C4-2B (cell line): ENCODE results near the gene ANK3.

Source experiments
- H3K27ac ChIP-seq: fragments of 450-650 bp; 2 replicates; pipeline ENCODE4 v1.5.1; 2017
- ZFX ChIP-seq: fragments of 450-650 bp; IDR thresholded peaks from 2 replicates; pipeline ENCODE4 v1.6.1; 2017
- TF ChIP-seq, protein P1 (sequence below): fragments of 450-650 bp; conservative IDR thresholded peaks from 2 replicates; pipeline ENCODE4 v1.5.1; 2017; ENCODE audit warnings: mild to moderate bottlenecking

ANK3 gene

DNA sequence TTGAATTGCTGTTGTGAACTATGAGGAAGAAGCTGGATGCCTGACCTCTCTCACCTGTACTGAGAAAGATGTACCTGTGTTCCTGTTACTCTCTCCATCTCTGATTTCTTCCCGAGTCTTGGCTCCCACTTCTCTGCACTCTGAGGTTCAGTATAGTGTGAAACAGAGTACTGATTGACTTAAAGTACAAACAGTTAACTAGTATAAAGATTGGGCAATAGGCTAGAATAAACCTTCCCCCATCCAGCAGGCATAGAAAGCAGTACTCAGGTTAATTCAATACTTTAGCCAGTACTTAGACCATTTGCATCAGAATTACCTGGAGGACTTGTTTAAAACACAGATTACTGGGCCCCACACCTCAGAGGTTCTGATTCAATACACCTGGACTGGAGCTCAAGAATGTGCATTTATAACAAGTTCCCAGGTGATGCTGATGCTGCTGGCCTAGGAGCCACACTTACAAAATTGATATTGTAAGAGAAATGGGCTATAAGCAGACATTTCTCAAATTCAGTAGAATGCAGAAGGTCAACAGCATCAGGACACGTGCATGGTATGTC, 51.6 kb downstream of the ANK3 start:
- H3K27ac ChIP-seq, result no peak overlapping the region

DNA sequence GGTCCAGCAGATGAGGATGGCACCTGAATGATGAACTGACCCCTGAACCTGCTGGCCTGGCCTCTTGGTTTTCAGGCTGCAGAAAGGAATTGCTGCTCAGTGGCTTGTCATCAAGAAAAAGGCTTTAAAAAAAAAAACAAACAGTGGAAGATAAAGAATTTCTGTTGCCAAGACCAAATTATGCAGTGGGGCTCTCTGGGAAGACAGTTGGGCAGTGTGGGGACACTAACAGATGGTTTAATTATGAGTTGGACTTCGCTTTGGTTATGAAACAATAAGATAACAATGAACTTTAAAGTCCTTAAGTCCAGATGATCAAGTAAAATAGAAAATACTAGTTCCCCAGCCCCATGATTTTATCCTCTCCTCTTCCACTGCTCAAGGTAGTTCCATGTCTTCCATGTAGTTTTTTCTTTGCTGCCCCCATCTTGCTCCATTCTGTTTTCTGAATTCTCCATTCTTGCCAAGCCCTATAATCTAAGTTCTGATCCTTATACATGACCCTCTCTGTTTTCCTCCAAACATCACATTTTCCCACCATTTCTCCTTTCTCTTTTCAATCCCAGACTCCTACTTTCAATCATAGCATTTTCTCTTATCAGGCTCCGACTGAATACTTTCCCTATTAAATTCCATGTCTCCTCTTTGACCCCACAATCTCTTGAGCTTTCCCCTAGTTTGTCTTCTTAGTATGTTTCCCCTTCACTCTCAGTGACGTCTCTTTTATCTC, 52.6 kb downstream of the ANK3 start:
- TF ChIP-seq, protein P1, sequence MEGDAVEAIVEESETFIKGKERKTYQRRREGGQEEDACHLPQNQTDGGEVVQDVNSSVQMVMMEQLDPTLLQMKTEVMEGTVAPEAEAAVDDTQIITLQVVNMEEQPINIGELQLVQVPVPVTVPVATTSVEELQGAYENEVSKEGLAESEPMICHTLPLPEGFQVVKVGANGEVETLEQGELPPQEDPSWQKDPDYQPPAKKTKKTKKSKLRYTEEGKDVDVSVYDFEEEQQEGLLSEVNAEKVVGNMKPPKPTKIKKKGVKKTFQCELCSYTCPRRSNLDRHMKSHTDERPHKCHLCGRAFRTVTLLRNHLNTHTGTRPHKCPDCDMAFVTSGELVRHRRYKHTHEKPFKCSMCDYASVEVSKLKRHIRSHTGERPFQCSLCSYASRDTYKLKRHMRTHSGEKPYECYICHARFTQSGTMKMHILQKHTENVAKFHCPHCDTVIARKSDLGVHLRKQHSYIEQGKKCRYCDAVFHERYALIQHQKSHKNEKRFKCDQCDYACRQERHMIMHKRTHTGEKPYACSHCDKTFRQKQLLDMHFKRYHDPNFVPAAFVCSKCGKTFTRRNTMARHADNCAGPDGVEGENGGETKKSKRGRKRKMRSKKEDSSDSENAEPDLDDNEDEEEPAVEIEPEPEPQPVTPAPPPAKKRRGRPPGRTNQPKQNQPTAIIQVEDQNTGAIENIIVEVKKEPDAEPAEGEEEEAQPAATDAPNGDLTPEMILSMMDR, result no peak
- no peak for TF ChIP-seq ZFX
- no peak overlapping the region for H3K27ac ChIP-seq

More for the DNA sequence above, 51.6 kb downstream of the ANK3 start:
- TF ChIP-seq, protein P1, result no peak
- TF ChIP-seq ZFX, result no peak

DNA sequence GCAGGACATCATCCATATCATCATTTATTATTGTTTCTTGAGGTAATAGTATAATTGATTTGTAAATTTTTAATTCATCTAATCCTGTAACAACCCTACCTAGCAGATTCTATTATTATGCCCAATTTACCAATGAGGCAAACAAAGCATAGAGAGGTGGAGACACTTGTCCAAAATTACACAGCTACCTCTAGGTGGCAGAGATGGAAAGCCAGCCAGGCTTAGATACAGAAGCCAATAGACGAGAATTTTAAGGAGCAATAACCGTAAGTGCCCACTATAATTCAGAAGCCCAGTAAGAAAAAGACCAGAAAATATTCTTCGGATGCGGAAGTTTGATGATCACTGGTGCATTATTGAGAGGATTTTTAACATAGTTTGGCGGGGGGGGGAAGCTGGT, 54.0 kb downstream of the ANK3 start:
- TF ChIP-seq, protein P1, result peak; percentile 49
- TF ChIP-seq ZFX, result no peak
- no peak overlapping the region for H3K27ac ChIP-seq

DNA sequence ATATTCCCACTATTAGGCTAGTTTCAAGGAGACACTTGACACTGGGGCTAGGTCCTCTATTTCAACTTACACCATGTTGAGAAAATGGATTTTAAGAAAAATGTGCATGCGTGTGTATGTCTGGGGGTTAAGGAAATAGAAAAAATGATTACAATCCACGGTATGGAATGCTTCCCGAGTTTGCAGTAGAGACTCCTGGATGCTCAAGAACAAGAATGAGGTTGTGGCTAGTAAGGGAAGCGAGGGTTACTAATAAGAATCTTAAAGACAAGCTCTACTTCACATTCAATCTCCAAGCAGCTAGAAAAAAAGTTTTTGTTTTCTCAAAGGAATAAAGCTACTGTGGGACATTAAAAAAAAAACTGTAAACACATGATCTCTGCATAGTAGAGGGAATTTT, 54.7 kb downstream of the ANK3 start:
- no peak overlapping the region for H3K27ac ChIP-seq

DNA sequence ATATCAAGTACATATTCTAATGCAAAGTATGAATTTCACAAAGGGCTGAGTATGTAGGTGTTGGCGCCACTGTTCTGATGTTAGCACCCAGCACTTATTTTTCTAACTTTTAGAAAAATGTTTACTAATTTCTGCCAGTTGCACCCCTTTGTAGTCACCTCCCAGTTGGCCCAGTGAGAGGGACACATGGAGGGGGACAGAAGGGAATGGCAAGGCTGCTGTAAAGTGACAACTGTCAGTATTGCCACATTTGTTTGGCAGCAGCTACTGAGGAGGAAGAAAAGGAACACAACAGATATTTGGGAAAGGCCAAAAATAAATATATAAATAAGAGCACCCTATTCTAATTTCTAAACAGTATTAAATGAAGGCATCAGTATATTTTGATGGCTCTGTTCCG, 57.3 kb downstream of the ANK3 start:
- no peak for TF ChIP-seq ZFX
- TF ChIP-seq, protein P1, result no peak
- H3K27ac ChIP-seq, result no peak overlapping the region

More for the DNA sequence above, 54.7 kb downstream of the ANK3 start:
- no peak for TF ChIP-seq ZFX
- TF ChIP-seq, protein P1, result no peak

GRCh38 chr10:60331886-60332285, 57.8 kb downstream of the ANK3 start:
- no peak overlapping the region for H3K27ac ChIP-seq
- TF ChIP-seq, protein P1, result no peak
- no peak for TF ChIP-seq ZFX

- no peak for TF ChIP-seq ZFX
- H3K27ac ChIP-seq, result no peak overlapping the region
These were observed 66.5 kb downstream of the ANK3 start for GRCh38 chr10:60323162-60323561.

DNA sequence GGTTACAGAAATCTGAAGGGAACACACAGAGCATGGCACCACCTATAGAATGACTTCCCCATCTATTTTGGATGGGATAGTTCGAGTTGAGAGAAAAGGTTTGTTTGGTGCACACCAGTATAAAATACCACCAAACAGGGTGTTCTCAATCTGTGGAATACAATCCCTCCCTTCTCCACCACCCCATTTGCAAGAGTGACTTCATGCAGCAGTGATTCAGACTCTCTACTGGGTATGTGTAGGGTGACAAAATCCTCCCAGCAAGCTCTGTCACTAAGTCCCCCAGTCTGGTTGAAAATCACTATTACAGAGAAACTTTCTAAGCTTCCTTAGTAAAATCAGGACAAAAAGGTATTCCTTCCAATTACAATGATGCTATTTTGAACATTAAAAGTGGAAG, 69.0 kb downstream of the ANK3 start:
- TF ChIP-seq, protein P1, result no peak
- no peak for TF ChIP-seq ZFX
- H3K27ac ChIP-seq, result no peak overlapping the region
